Activated CD4-positive, alpha-beta T cell treated with anti-CD3 and anti-CD28 coated beads for 1 hour (primary cell): ENCODE data around the gene PDP2.
"Not testable (repeated sequence)": the region's sequence is repeated elsewhere in the genome, so short reads cannot be mapped to it uniquely, and the experiment has no call there.

ENCODE experiments used
- DNase-seq: peaks from one replicate; pipeline ENCODE4 v3.0.0-alpha.2; 2020

Gene PDP2

GRCh38 chr16:66886914-66887313 lies 6.6 kb downstream of the PDP2 start:
- DNase-seq = no peak

- DNase-seq = no peak
These were observed 8.6 kb downstream of the PDP2 start for GRCh38 chr16:66888647-66889615.

DNA sequence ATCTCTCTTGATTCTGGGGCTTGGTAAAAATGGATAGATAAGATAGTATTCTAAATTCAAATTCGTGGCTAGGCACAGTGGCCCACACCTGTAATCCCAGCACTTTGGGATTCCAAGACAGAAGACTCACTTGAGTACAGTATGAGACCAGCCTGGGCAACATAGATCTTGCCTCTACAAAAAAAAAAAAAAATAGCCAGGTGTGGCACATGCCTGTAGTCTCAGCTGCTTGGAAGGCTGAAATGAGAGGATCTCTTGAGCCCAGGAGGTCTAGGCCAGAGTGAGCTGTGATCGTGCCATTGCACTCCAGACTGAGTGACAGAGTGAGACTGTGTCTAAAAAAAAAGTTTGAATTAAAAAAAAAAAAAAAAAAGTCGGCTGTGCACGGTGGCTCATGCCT lies 9.3 kb downstream of the PDP2 start:
- DNase-seq = no peak

- DNase-seq = no peak
These were observed 10.5 kb downstream of the PDP2 start for GRCh38 chr16:66890799-66891198.

- no peak for DNase-seq
These were observed 11.0 kb downstream of the PDP2 start for GRCh38 chr16:66891360-66891759.

DNA sequence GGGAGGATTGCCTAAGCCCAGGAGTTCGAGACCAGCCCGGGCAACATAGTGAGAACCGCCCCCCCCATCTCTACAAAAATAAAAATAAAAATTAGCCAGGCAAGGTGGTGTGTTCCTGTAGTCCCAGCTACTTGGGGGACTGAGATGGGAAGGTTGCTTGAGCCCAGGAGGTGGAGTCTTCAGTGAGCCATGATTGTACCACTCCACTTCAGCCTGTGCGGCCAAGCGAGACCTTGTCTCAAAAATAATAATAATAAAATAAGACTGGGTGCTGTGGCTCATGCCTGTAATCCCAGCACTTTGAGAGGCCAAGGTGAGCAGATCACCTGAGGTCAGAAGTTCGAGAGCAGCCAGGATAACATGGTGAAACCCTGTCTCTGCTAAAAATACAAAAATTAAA lies 11.5 kb downstream of the PDP2 start:
- no peak for DNase-seq

GRCh38 chr16:66894055-66894454 lies 13.7 kb downstream of the PDP2 start:
- no peak for DNase-seq

DNA sequence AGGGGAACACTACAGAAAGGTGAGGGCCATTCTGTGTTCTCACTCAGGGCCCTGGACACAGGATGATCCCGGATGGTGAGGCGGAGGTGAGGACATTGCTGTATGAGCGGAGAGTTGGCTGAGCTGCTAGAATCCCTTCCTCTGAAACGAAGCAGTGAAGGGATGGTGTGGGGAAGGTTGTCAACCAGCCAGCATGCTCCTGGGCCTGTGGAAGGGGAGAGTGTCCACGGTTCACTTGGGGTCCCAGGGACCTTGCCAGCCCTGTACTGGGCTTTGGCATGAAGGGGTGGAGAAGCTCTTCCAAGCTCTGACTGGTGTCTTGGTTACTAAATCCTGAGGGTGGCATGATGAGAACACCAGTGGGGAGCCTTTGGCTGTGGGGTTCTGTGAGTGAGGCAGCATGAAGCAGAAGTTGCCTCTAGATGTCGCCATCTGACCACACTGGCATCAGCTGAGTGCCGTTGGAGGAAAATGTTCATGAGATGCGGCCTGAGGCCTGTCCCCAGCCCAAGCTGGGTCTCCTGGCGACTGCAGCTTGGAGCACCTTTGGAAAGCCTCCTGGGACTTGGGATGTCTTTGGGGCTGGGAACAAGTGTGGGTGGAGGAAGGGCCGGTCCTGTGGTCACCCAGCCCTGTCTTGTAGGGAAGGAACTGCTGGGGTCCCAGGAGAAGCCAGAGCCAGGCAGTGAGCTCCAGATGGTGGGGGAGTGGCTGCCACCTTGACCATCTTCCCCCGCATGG lies 14.8 kb downstream of the PDP2 start:
- peak; percentile 44 for DNase-seq

DNA sequence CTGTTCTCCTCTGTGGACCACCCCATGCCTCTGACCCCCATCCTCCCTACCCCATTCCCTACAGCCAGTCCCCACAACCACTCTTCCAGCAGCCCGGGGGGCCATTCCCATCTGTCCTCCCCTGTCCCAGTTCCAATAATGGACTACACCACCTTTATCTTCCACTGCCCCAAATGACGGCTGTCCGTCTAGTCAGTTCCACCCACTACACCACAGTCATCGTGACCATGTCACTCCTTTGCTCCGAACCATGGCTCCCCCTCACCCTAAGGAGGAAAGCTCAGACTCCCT lies 15.3 kb downstream of the PDP2 start:
- DNase-seq = no peak

GRCh38 chr16:66895999-66896398 lies 15.7 kb downstream of the PDP2 start:
- no peak for DNase-seq

DNA sequence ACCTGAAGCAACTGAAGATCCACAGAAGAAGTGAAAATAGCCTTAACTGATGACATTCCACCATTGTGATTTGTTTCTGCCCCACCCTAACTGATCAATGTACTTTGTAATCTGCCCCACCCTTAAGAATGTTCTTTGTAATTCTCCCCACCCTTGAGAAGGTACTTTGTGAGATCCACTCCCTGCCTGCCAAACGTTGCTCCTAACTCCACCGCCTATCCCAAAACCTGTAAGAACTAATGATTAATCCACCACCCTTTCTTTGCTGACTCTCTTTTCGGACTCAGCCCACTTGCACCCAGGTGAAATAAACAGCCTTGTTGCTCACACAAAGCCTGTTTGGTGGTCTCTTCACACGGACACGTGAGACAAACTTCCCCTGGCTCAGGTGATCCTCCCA lies 16.4 kb downstream of the PDP2 start:
- DNase-seq = not testable (repeated sequence)

DNA sequence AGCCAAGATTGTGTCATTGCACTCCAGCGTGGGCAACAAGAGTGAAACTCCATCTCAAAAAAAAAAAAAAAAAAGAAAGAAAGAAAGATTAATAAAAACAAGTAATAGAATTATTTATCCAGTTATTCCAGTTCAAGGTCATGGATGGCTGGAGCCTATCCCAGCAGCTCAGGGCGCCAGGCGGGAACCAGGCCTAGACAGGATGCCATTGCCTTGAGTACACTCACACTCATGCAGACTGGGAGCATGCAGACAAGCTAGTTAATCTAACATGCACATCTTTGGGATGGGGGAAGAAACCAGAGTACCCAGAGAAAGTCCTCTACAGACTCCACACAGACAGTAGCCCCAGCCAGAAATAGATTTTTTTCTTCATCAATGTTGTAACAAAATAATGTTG lies 17.9 kb downstream of the PDP2 start:
- no peak for DNase-seq

GRCh38 chr16:66898933-66899309 lies 18.6 kb downstream of the PDP2 start:
- no peak for DNase-seq

DNA sequence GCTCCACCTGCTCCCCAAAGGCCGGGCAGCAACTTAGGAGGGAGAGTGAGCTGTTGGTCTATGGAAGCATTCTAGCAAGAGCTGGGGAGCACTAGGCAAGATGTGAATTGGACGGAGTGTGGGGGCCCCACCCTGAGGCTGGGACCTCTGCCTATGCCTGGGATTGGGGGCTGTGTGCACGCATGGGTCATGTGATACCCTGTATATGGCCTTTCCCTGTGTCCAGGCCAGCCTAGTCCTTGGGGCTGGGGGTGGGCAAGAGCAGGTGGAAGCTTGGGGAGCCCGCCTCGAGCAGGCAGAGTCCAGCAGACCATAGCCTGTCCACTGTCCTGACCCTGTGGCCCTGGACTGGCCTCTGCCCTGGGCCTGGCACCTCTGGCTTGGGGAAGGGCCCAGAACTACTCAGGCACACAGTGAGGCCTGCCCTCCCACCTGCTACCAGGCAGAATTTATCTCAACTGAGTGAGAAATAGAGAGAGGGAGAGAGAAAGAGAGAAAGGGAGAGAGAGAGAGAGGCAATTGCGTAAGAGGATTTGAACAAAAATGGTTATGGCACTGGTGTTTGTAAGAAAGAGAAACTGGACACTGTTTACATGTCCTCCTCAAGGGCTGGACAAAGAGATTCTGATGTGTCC lies 19.1 kb downstream of the PDP2 start:
- DNase-seq = no peak

- DNase-seq = no peak
These were observed 19.8 kb downstream of the PDP2 start for GRCh38 chr16:66899945-66900710.

- no peak for DNase-seq
These were observed 20.6 kb downstream of the PDP2 start for GRCh38 chr16:66900721-66901441.

GRCh38 chr16:66901626-66902025 lies 21.3 kb downstream of the PDP2 start:
- no peak for DNase-seq

- no peak for DNase-seq
These were observed 22.6 kb downstream of the PDP2 start for GRCh38 chr16:66902648-66903543.

GRCh38 chr16:66903544-66904427 lies 23.5 kb downstream of the PDP2 start:
- no peak for DNase-seq

GRCh38 chr16:66904428-66904845 lies 24.1 kb downstream of the PDP2 start:
- DNase-seq = no peak
